ENCODE measurements around the gene PTH2.
A peak's percentile ranks its signal among the peaks of the same experiment; 100 is the strongest.

Gene PTH2

GRCh38 chr19:49425922-49426592 lies 2.8 kb upstream of the PTH2 start:
- Histone ChIP-seq H3K27me3 (ENCODE audit: insufficient read depth, low read depth, severe bottlenecking) (no peaks in the 10 kb centered on the region), H3K27ac (peak overlapping the region; percentile 43)
- DNase-seq: peak; percentile 88

GRCh38 chr19:49425178-49425577 lies 1.9 kb upstream of the PTH2 start, which contains the start of gene GFY:
Gene GFY, plus strand, starts transcription at chr19:49425388. Its CDS starts 1,043 bp downstream, at chr19:49426431.
- peak within 1 kb of the TSS; percentile 39 for H3K4me3 ChIP-seq (ENCODE audit: low read depth, low read length)
- H3K9me3 ChIP-seq (ENCODE audit: severe bottlenecking): no peaks in the 10 kb centered on the region
- peaks cover 10% of the 10 kb centered on the region for H3K36me3 ChIP-seq
- DNase-seq: no peak
- TF ChIP-seq CTCF (IDR thresholded peaks at IDR 0.05; ENCODE audit: low read depth, low read length): no peak
- no peaks in the 10 kb centered on the region for H3K27me3 ChIP-seq (ENCODE audit: insufficient read depth, low read depth, severe bottlenecking)
- H3K27ac ChIP-seq: peak within 1 kb of the TSS; percentile 43

More at GRCh38 chr19:49425922-49426592, 2.8 kb upstream of the PTH2 start:
- H3K36me3 ChIP-seq: peaks cover 18% of the 10 kb centered on the region
- no peaks in the 10 kb centered on the region for H3K9me3 ChIP-seq (ENCODE audit: severe bottlenecking)
- peak overlapping the region; percentile 39 for H3K4me3 ChIP-seq (ENCODE audit: low read depth, low read length)
- TF ChIP-seq CTCF (IDR thresholded peaks at IDR 0.05; ENCODE audit: low read depth, low read length): no peak

GRCh38 chr19:49423985-49424303 lies 703 bp upstream of the PTH2 start:
- Histone ChIP-seq H3K36me3 (no peaks in the 10 kb centered on the region), H3K27ac (no peak overlapping the region), H3K4me3 (ENCODE audit: low read depth, low read length) (no peak overlapping the region), H3K9me3 (ENCODE audit: severe bottlenecking) (no peaks in the 10 kb centered on the region), H3K27me3 (ENCODE audit: insufficient read depth, low read depth, severe bottlenecking) (no peaks in the 10 kb centered on the region)
- no peak for DNase-seq
- TF ChIP-seq CTCF (IDR thresholded peaks at IDR 0.05; ENCODE audit: low read depth, low read length): no peak

GRCh38 chr19:49422407-49423070 lies 702 bp downstream of the PTH2 start:
- no peak for DNase-seq
- no peak for TF ChIP-seq CTCF (IDR thresholded peaks at IDR 0.05; ENCODE audit: low read depth, low read length)
- no peak overlapping the region for H3K27ac ChIP-seq
- H3K27me3 ChIP-seq (ENCODE audit: insufficient read depth, low read depth, severe bottlenecking): no peaks in the 10 kb centered on the region
- H3K9me3 ChIP-seq (ENCODE audit: severe bottlenecking): no peaks in the 10 kb centered on the region
- no peak overlapping the region for H3K4me3 ChIP-seq (ENCODE audit: low read depth, low read length)
- no peaks in the 10 kb centered on the region for H3K36me3 ChIP-seq

GRCh38 chr19:49421878-49422202 lies 1.4 kb downstream of the PTH2 start:
- Histone ChIP-seq H3K9me3 (ENCODE audit: severe bottlenecking) (no peaks in the 10 kb centered on the region), H3K4me3 (ENCODE audit: low read depth, low read length) (no peak overlapping the region), H3K36me3 (no peaks in the 10 kb centered on the region), H3K27ac (no peak overlapping the region), H3K27me3 (ENCODE audit: insufficient read depth, low read depth, severe bottlenecking) (no peaks in the 10 kb centered on the region)
- DNase-seq: no peak
- no peak for TF ChIP-seq CTCF (IDR thresholded peaks at IDR 0.05; ENCODE audit: low read depth, low read length)

Data from WERI-Rb-1 (cell line).